Right forelimb (tissue), 1 donor: ENCODE measurements around the gene STXBP4.

Experiments used
- DNase-seq: peaks from one replicate; pipeline ENCODE4 v3.0.0-alpha.2; 2018

The STXBP4 gene, protein sequence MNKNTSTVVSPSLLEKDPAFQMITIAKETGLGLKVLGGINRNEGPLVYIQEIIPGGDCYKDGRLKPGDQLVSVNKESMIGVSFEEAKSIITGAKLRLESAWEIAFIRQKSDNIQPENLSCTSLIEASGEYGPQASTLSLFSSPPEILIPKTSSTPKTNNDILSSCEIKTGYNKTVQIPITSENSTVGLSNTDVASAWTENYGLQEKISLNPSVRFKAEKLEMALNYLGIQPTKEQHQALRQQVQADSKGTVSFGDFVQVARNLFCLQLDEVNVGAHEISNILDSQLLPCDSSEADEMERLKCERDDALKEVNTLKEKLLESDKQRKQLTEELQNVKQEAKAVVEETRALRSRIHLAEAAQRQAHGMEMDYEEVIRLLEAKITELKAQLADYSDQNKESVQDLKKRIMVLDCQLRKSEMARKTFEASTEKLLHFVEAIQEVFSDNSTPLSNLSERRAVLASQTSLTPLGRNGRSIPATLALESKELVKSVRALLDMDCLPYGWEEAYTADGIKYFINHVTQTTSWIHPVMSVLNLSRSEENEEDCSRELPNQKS

DNA sequence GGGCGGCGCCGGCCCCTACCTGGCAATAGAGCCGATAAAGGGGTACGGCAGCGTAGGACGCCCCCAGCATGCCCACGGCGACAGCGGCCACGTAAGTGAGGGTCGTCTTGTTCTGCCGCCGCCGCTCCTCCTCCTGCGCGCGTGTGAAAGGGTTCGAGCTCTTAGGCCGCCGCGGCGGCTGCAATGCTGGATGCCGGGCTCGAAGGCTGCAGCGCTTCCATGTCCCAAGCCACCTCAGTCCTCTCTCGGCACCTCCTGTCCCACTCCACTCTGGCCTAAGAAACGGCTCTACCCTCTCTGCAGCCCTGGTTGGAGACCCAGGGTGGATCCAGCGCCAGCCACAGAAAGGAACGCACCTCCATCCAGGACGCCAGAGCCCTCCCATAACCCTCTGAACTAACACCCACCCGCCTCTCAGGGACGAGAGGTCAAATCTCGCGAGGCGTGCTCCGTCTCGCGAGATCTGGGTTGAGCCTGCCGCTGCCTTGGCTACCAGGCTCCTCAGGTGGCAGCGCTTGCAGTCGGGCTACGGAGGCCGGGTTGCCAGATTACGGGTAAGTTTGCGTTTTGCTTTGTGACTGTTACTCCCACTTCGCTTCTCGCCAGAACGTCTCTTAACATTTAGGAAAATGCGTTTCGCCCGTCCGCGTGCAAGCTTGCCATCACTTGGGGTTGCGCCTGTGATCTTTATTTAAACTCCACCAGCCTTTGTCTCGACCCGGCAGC is at the start of gene STXBP4, which contains the start of gene COX11:
Gene STXBP4, plus strand, starts transcription at position 504 of the 726 bp plus-strand sequence. CDS start 17,455 bp downstream, outside the sequence.
Gene COX11, minus strand, starts transcription at position 393 of the 726 bp plus-strand sequence. Its CDS starts 8 bp downstream, at position 385.
- peak; percentile 96 for DNase-seq

DNA sequence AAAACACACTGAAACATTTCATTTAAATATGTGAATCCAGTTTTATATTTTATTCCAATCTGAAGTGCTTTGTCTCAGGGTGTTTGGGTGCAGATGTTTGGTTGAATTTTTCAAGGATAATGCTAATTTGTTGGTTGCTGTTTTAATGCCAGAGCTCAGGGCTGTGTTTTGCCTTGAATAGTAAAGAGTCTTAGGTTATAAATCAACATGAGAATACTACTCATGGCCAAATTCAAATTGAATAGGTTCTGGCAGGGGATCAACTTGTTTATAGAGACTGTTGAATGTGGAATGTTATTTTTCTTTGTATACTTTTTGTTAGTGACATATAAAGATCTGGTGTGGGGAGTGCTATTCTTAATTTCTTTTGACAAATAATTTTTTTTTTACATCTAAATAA is 49.1 kb upstream of the STXBP4 start:
- DNase-seq = no peak

DNA sequence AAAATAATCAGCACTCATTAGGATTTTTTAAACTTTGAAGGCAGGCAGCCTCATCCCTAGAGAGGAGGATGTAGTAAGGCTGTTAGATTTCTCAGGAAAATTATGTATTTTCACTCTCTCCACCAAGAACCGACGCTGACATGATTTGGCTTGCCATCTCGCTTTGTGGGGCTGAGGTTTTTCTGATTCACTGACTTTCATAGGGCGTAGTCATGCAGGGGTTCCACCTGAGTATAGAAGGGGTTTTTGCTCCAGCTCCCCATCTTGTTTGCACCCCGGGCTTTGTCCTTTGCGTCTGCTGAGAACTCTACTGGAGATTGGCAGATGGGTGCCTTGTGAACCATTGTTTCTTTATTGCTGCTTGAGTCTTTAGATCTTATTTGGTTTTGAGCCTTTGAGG is 47.7 kb upstream of the STXBP4 start:
- DNase-seq = no peak

DNA sequence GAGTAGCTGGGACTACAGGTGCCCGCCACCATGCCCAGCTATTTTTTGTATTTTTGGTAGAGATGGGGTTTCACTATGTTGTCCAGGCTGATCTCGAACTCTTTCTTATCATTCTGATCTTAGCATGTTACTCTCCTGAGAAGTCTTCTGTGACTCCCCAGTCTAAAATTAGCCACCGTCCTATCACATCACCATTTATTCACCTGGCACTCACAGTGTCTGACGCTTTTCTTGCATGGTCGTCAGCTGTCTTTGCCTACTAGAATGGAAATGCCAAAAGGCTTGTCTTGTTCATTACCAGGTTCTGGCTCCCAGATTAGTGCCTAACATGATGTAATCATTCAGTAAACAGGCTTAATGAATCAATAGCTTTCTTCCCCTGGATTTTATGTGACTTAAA is 44.2 kb upstream of the STXBP4 start:
- no peak for DNase-seq

DNA sequence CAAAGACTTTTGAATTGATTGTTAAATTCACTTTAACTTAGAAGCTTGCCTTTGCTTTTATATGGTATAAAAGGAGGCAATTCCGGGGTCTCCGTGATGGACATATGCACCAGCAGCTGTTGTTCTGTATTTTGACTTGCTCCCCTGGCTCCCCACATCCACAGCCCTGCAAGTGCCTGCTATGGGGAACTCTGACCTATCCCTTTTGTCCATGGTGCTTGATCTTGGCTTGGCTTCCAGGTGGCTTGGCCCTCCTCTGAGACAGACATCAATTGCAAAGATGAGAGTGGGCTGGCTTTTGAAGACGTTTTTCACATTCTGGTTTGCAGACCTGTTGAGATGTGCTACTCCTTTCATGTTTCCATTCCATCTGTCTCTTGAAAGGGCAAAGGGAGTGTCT is 41.0 kb upstream of the STXBP4 start:
- DNase-seq = no peak

DNA sequence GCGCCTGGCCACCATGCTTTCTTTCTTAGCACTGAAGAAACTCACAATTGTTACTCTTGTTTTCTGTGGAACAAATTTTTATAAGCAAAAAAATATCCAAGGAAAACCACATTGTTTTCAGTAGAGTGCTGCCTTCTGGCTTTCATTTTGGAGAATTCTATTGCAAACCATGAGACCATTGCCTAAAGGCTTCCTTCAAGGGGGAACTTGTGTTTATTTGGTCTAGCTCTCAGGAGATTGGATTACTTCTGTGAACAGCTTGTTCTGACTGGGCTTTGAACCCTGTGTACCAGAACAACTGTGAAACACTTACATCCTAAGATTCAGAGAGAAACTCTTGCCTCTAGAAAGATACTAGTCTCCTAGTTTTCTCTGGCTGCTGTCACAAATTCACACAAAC is 35.9 kb upstream of the STXBP4 start:
- no peak for DNase-seq

DNA sequence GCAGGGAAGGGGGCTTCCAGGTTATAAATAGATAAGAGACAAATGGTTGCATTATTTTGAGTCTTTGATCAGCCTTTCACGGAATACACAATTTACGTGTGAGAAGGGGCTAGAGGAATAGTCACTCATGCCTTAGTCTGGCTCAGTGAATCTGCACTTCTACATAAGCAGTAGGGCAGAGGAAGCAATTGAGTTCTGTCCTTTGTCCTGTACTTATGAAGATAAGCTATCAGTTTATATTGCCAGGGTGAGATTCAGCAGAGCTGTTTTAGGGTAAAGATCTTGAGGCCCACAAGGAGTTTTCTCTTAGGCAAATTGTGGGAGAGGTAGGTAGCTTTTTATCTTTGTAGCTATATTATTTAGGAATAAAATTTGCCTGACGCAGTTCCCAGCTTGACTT is 34.6 kb upstream of the STXBP4 start:
- no peak for DNase-seq

DNA sequence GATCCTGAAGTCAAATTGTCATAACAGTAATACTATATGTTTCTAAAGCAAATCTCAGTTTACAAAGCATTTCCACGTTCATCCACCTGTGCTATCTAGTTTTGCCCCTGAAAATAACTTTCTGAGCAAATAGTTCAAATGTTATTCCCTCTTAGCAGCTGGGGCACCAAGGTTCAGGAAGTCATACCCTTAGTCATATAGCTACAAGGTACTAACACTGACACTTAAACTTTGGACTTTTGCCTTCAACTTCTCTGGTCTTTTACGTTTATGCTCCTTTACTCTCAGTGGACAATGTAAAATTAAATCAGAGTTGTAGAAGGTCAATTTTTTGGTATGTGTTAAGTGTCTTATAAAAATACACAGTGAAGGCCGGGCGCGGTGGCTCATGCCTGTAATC is 33.1 kb upstream of the STXBP4 start:
- no peak for DNase-seq

DNA sequence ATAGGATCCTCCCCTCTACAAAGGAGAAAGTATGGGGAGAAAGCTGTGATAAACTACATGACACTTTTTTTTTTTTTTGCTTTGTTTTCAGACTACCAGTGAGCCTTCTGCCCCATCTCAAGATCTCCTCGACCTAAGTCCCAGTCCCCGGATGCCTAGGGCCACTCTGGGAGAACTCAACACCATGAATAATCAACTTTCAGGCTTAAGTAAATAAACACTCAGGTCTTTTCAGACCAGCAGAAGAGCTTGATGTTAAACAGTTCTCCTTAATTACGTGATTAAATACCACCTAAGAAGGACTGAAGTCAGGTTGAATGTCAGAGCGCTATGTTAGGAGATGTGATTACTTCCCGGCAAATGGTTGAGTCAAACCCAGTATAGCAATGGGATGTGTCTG is 31.5 kb upstream of the STXBP4 start:
- no peak for DNase-seq

DNA sequence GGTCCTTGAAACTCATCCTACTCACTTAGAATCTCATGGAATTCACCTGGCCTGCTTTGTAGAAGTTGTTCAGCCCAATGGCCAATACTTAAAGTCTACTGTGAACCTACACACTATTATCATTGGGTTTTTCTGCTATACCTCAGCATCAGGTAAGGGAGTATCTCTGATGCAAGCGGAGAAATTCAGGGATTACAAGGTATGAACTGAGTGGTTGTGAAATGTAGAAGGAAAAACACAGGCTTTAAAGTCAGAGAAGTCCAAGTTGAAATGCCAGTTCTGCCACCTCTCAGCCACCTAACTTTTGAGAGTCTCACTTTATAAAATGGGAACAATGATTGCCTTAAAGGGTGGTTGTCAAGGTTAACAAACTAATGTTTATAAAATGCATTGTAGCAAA is 31.1 kb upstream of the STXBP4 start:
- no peak for DNase-seq

DNA sequence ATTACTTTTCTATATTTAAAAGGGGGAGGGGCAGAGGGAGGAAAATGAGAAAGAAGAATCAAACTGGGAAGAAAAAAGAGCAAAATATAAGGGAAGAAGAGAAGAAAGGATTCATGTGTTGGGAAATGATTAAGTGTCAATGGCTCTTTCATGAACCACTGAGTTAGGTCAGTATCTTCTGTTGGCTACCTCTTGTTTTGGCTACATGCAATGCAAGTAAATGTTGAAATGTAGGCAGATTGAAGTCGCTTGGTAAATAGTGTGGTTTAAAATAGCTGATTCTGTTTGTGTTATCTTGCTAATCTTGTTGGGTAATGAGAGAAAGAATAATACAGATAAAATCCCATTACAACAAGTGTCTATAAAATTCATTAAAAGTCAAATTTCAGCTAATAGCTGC is 27.3 kb upstream of the STXBP4 start:
- DNase-seq = no peak

DNA sequence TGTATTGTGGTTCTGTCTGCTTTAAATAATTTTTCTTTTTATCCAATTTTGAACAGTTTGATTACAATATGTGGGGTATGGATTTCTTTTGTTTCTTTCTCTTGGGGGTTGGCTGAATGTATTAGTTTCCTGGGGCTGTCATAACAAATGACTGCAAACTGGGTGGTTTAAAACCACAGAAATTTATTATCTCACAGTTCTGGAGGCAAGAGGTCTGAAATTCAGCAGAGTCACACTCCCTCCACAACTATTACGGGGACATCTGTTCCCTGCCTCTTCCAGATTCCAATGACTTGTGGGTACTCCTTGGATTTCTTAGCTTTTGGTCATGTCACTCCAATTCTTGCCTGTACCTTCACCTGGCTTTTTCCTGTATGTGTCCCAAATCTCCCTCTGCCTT is 23.8 kb upstream of the STXBP4 start:
- no peak for DNase-seq

DNA sequence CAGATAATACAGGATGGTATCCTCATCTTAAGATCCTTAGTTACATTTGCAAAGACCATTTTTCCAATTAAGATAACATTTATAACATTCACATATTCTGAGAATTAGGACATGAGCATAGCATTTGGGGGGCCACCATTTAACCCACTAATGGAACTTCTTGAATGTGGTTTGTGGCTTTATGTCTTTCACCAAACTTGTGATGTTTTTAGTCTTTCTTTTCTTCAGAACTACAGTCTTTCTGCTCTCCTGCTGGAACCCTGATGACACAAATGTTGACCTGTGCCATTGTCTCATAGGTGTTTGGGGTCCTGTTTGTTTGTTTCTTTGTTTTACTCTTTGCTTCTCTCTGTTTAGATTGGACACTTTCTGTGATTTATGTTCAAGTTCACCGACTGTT is 23.3 kb upstream of the STXBP4 start:
- no peak for DNase-seq

DNA sequence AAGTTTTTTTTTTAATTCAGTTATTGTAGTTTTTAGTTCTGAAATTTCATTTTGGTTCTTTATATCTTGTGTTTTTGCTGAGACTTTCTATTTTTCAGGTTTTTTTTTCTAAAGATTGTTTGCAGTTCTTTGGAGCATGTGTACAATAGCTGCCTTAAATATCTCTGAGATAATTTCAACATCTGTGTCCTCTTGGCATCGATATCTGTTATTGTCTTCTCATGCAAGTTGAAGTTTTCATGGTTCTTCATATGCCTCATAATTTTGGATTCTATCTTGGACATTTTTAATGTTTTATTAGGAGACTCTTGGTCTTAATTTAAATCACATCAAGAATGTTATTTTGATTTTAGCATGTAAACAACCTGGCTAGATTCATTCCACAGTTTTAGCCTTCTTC is 22.9 kb upstream of the STXBP4 start:
- DNase-seq = no peak

DNA sequence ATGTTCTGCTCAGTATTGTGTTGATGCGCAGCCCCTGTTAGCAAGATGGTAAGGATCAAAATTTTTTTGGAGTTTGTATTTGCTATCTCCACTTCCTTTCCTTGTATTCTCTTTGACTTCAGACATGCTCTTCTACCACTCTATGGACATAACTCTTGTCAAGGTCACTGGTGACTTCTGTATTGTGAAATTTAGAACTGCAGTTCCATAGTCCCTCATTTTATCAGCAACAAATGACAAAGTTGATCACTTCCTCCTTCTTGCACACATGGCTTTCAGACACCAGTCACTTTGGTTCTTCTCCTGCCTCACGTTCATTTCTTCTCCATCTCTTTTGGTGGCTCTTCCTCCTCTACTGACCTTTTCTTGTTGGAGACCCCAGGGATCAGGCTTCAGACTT is 21.2 kb upstream of the STXBP4 start:
- DNase-seq = no peak

DNA sequence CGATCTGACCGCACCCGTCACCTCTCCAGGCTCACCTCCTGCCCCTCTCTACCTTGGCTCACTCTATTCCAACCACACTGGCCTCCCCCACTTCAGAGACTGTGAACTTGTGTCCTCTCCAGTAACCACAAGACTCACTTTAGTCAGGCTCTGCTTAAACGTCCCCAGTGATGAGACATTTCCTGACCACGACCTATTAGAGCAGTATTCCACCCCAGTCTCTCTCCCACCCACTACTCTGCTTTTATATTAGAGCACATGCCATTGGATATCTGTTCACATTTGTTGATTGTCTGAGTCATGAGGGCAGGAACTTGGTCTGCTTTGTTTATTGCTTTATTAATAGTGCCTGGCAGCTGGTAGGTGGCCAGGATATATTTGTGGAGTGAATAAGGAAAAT is 20.2 kb upstream of the STXBP4 start:
- no peak for DNase-seq

DNA sequence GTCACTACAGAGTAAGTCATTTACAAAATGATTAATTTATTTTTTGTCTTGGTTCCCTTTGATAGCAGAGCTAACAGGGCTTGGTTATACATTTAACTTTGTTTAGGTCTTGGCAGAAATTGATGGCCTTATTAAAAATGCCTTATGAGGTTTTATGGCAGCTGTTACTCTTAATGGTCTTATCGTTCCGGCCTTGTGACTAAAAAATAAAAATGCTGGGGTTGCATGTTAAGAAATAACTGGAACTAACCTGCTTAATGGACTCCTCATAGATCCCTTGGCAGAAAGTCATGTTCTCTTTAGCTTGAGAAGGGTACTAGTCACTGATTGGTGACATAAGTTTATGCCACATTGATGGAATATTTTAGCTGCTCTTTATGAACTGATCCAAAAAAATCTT is 18.4 kb upstream of the STXBP4 start:
- no peak for DNase-seq

DNA sequence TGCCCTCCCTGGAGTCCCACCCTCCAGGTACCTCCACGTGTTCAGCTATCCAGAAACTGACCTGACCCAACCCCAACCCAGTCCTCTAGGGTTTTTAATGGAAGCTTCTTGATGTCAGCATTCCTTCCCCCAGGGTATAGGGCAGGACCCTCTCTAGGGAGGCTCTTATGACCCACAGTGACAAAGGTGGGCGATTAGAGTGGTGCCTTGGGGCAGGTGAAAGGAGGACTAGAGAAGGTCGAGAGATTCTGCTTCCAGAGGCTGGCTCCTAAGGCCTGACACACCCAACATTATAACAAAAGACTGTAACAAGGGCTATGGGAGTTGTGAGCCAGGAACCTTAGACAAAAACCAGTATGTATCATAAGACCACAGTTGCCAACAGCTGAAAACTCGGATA is 17.3 kb upstream of the STXBP4 start:
- DNase-seq = no peak

DNA sequence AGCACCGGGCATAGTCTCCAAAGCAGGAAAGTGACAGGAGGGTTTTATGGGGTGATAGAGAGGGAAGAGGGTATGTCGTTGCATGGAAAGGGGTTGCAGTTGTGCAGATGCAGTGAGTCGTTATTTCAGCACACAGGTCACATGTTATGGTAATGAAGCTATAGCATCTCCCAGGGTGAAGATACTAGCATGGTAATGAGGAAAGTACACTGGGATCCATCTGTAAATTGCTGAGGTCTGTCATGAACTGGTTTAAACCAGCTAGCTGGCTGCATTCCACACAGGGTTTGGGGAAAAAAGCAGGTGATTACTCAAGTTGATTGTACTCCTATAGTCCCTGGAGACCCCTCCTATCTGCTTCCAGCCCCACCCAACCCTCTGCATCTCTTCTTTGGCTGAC is 11.8 kb upstream of the STXBP4 start:
- no peak for DNase-seq

DNA sequence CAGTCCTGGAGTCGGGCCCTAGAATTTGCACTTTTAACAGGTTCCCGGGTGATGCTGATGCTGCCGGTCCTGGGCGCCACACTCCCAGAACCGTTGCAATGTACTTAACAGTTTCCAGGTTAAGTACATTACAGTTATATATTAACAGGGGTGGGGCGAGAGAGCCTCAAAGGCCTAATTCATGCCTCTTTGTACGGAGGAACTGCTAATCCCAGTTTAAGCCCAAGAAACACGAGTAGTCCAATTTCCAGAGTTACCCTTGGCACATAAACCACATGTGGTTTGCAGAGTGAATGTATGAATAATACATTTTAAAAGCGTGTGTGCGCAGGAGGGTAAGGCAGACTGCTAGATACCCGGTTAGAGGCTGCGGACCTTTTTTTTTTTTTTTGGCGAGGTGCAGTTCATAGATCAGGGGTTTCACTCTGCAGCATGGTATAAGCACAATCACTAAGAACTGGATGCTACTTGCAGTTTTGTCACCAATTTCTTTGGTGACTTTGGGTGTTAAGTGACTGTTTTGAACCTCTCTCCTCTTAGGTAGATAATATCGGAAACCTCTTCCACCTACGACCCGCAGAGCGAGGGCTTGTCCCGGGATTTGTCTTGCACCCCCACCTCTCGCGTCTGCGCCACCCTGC is 824 bp upstream of the STXBP4 start:
- peak; percentile 47 for DNase-seq

DNA sequence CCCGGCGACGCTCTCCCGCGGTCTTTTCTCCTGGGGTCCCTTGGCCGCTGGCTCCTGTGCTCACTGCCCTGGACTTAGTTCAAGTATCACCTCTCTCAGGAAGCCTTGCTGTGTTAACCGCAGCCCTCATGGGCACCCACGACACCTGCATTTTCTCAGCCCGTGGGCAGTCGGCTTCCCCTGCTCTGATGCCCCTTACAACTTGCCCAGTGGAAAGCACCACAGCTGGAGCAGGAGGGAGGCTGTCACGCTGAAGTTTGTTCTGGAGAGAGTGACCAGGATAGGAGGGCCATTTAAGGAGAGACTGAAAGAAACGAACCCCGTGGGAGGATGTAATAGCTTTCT is 395 bp downstream of the STXBP4 start:
- DNase-seq = no peak

DNA sequence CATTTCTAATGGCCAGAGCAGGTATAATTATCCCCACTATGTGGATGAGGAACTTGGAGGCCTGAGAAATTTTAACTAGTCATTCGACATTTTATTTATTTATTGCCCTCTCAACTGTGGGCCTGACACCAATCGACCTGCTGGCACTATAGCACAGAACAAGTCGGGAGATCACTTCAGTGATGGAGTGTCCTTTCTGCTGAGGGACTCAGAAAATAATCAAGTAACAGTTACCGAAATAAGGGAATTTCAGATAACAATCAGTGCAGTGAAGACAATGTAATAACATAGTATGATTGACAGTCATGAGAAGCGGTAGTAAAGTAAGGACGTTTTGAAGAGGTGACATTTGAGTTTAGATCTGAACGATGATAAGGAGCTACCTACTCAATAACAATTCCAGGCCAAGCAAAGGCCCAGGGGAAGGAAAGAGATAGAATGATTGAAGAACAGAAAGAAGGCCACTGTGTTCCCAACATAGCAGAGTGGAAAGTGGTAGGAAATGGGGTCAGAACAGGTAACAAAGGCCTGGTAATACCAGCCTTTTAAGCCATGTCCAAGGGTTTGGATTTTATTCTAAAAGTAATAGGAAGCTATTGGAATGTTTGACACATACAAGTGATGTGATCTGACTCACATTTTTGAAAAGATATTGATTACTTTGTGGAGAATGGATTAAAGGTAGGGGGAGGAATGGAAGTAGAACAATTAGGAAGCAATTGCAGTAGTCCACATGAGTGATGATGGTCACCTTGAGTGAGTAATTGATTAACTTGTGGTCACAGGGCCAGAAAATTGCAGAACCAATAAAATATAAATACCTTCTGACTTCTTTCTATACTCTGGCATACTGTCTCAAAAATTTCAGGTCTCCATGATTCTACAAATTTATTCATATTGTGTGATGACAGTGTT is 1.4 kb downstream of the STXBP4 start:
- no peak for DNase-seq

DNA sequence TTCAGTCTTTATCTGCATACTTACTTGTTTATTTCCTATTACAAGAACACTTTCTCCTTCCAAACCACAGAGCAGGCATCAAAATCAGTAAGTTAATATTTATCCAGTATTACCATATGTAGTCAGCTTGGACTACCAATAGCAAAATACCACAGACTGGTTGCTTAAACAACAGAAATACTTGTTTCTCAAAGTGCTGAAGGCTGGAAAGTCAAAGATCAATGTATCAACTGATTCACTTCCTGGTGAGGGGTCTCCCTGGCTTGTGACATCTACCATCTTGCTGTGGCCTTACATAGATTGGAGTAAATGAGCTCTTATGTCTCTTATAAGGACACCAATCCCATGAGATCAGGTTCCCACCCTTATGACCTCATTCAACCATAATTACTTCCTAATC is 2.6 kb downstream of the STXBP4 start:
- no peak for DNase-seq
